ENCODE measurements around the gene HS6ST1. TPM values are rescaled to one million over a fixed set of nuclear protein-coding genes. Genes with fewer than 3 reads are reported as not detected.

HS6ST1 gene
- total RNA-seq, 1 donor from 2014 or later: 23.3 TPM

DNA sequence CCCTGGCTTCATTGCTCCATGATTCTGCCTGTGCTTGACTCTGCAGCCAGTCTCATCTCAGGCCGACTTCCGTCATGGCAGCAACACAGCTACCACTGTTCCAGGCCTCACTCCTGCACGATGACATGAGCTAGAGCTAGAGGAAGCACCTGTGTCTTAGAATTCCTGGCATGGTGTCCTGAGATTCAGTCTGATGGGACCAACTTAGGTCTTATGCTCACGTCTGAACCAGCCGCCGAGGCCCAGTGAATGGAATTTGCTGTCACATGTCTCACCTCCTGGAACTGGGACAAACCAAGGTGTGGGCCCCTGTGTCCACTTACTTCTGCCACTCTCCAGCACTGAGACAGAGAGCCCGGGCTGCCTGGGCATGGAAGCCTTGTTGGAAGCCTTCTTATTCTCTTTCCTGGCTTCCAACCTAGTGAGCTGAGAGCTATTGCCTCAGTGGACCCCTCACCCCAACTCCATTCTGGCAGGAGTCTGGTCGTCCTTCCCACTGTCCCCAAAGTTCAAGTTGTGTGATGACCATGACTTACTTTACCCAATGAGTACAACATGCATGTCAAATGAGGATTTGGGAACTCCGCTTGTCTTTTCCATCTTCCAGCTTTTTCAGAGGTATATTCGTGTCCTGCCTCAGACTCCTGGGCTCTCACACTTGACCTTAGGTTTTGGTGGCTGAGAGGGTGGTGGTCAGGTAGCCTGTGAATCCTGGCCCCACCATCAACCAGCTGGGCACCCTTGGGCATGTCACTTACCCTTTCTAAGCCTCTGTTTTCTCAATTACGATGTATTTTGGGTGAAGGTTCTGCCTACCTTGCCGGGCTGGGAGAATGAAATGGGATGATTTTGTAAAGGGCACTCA lies 39.1 kb upstream of the HS6ST1 start:
- TF ChIP-seq, protein P1, sequence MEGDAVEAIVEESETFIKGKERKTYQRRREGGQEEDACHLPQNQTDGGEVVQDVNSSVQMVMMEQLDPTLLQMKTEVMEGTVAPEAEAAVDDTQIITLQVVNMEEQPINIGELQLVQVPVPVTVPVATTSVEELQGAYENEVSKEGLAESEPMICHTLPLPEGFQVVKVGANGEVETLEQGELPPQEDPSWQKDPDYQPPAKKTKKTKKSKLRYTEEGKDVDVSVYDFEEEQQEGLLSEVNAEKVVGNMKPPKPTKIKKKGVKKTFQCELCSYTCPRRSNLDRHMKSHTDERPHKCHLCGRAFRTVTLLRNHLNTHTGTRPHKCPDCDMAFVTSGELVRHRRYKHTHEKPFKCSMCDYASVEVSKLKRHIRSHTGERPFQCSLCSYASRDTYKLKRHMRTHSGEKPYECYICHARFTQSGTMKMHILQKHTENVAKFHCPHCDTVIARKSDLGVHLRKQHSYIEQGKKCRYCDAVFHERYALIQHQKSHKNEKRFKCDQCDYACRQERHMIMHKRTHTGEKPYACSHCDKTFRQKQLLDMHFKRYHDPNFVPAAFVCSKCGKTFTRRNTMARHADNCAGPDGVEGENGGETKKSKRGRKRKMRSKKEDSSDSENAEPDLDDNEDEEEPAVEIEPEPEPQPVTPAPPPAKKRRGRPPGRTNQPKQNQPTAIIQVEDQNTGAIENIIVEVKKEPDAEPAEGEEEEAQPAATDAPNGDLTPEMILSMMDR (IDR thresholded peaks at IDR 0.05; ENCODE audit: unreplicated experiment): no peak
- H3K9me3 Mint-ChIP-seq (ENCODE audit: unreplicated experiment): no peaks in the 10 kb centered on the region
- no peak for DNase-seq (ENCODE audit: low spot score)
- no peak overlapping the region for H3K4me3 Mint-ChIP-seq (ENCODE audit: unreplicated experiment)
- peaks cover 5% of the 10 kb centered on the region for H3K27me3 Mint-ChIP-seq (ENCODE audit: unreplicated experiment)
- no peak overlapping the region for H3K27ac Mint-ChIP-seq (ENCODE audit: unreplicated experiment)
- peaks cover 7% of the 10 kb centered on the region for H3K36me3 Mint-ChIP-seq (ENCODE audit: low read depth, unreplicated experiment)
- H3K4me1 Mint-ChIP-seq (ENCODE audit: unreplicated experiment): peaks cover 7% of the 10 kb centered on the region

DNA sequence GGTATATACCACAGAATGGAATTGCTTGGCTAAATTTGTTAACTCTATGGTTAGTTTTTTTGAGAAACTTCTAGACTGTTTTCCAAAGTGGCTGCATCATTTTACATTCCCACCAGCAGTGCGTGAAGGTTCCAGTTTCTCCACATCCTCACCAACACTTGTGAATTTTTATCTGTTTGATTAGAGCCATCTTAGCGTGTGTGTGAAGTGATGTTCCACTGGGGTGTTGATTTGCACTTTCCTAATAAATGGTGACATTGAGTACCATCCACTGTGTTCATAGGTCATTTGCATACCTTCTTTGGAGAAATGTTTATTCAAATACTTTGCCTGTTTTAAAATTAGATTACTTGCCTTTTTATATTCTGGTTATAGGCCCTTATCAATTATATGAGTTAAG lies 37.5 kb upstream of the HS6ST1 start:
- H3K27me3 Mint-ChIP-seq (ENCODE audit: unreplicated experiment): no peaks in the 10 kb centered on the region
- H3K27ac Mint-ChIP-seq (ENCODE audit: unreplicated experiment): no peak overlapping the region
- DNase-seq (ENCODE audit: low spot score): no peak
- no peak overlapping the region for H3K4me3 Mint-ChIP-seq (ENCODE audit: unreplicated experiment)
- H3K9me3 Mint-ChIP-seq (ENCODE audit: unreplicated experiment): no peaks in the 10 kb centered on the region
- no peaks in the 10 kb centered on the region for H3K4me1 Mint-ChIP-seq (ENCODE audit: unreplicated experiment)
- H3K36me3 Mint-ChIP-seq (ENCODE audit: low read depth, unreplicated experiment): peaks cover 6% of the 10 kb centered on the region
- TF ChIP-seq, protein P1 (IDR thresholded peaks at IDR 0.05; ENCODE audit: unreplicated experiment): no peak

DNA sequence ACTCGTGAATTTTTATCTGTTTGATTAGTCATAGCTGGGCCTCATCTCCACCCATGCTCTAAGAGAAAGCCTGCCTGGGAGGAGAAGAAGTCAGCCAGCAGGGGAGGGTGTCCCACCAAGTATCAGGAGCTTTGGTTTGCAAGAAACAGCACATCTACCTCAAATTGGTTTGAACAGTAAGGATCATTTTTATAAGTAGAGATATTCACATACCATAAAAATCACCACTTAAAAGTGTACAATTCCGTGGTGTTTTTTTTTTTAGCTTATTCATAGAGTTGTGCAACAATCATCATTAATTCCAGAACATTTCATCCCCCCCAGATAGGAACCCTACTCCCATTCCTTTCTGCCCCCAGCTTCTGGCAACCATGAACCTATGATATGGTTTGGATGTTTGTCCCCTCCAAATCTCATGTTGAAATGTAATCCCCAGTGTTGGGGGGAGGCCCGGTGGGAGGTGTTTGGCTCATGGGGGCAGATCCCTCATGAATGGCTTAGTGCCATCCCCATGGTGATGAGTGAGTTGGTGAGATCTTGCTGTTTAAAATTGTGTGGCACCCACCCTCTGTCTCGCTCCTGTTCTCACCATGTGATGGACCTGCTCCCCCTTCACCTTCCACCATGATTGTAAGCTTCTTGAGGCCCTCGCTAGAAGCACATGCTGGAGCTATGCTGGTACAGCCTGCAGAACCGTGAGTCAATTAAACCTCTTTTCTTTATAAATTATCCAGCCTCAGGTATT lies 36.2 kb upstream of the HS6ST1 start:
- no peaks in the 10 kb centered on the region for H3K9me3 Mint-ChIP-seq (ENCODE audit: unreplicated experiment)
- H3K36me3 Mint-ChIP-seq (ENCODE audit: low read depth, unreplicated experiment): peaks cover 4% of the 10 kb centered on the region
- no peak overlapping the region for H3K27ac Mint-ChIP-seq (ENCODE audit: unreplicated experiment)
- H3K4me1 Mint-ChIP-seq (ENCODE audit: unreplicated experiment): no peaks in the 10 kb centered on the region
- no peaks in the 10 kb centered on the region for H3K27me3 Mint-ChIP-seq (ENCODE audit: unreplicated experiment)
- TF ChIP-seq, protein P1 (IDR thresholded peaks at IDR 0.05; ENCODE audit: unreplicated experiment): no peak
- no peak for DNase-seq (ENCODE audit: low spot score)
- no peak overlapping the region for H3K4me3 Mint-ChIP-seq (ENCODE audit: unreplicated experiment)

DNA sequence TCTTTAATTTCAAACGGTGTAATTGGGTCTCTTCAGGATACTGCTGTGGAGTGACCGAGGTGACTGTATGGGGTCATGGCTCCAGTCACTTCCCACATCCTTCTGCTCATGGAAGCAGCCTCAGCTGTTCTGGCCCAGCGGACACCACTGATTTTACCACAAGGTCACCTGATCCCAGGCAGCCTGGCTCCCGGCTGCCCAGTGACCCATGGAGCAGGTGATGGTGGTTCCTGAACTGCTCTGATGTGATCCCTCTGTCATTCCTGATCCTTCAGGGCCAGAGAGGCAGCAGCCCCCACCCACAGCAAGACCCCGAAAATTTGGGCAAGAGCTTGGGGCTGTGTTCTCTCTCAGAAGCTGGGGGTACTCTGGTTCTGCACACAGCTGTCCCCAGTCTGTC lies 35.5 kb upstream of the HS6ST1 start:
- peaks cover 4% of the 10 kb centered on the region for H3K36me3 Mint-ChIP-seq (ENCODE audit: low read depth, unreplicated experiment)
- DNase-seq (ENCODE audit: low spot score): no peak
- H3K27ac Mint-ChIP-seq (ENCODE audit: unreplicated experiment): no peak overlapping the region
- no peak overlapping the region for H3K4me3 Mint-ChIP-seq (ENCODE audit: unreplicated experiment)
- H3K4me1 Mint-ChIP-seq (ENCODE audit: unreplicated experiment): no peaks in the 10 kb centered on the region
- H3K9me3 Mint-ChIP-seq (ENCODE audit: unreplicated experiment): no peaks in the 10 kb centered on the region
- H3K27me3 Mint-ChIP-seq (ENCODE audit: unreplicated experiment): no peaks in the 10 kb centered on the region
- TF ChIP-seq, protein P1 (IDR thresholded peaks at IDR 0.05; ENCODE audit: unreplicated experiment): no peak

DNA sequence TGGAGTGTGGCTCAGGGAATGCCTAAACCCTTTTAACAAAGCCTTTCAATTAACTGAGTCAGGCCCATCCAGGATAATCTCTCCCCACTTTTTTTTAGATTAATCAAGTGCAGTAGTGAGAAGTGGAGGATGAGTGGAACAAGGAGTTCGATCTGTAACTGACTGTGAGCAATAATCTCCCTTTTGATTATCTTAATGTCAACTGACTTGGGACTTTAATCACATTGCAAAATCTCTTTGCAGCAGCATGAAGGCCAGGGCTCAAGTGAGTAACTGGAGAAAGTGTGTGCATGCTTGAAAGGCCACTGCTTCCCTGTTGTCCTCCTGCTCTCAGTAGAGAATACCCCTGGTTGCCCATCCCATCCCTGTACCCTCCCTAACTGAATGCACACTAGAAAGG lies 32.1 kb upstream of the HS6ST1 start:
- no peak for DNase-seq (ENCODE audit: low spot score)
- no peaks in the 10 kb centered on the region for H3K9me3 Mint-ChIP-seq (ENCODE audit: unreplicated experiment)
- H3K4me1 Mint-ChIP-seq (ENCODE audit: unreplicated experiment): peaks cover 5% of the 10 kb centered on the region
- peaks cover 4% of the 10 kb centered on the region for H3K27me3 Mint-ChIP-seq (ENCODE audit: unreplicated experiment)
- TF ChIP-seq, protein P1 (IDR thresholded peaks at IDR 0.05; ENCODE audit: unreplicated experiment): no peak
- peaks cover 4% of the 10 kb centered on the region for H3K36me3 Mint-ChIP-seq (ENCODE audit: low read depth, unreplicated experiment)
- H3K27ac Mint-ChIP-seq (ENCODE audit: unreplicated experiment): no peak overlapping the region
- no peak overlapping the region for H3K4me3 Mint-ChIP-seq (ENCODE audit: unreplicated experiment)
